ENCODE data around the gene DNAAF1. TPM values are rescaled to one million over a fixed set of nuclear protein-coding genes. Genes with fewer than 3 reads are reported as not detected.

Gene DNAAF1
- total and polyA plus RNA-seq, 2 of the 8 experiments (the other 6 are each of a cell fraction or from before 2014, with no cell fraction given) = 0.09 to 0.15 TPM

GRCh38 chr16:84165746-84166145 is 20.6 kb downstream of the DNAAF1 start:
- H2BK120ac ChIP-seq (replicated peaks; ENCODE audit: low read depth, low read length) = no peak overlapping the region
- TF ChIP-seq KDM5A (IDR thresholded peaks at IDR 0.05; ENCODE audit: low read length) = no peak
- TF ChIP-seq USF2 (IDR thresholded peaks at IDR 0.05; ENCODE audit: low read length) = no peak
- no peak for TF ChIP-seq GTF2F1 (IDR thresholded peaks at IDR 0.05; ENCODE audit: borderline replicate concordance, low read depth, low read length)
- no peak for TF ChIP-seq CREB1 (IDR thresholded peaks at IDR 0.05)
- TF ChIP-seq SP2 (IDR thresholded peaks at IDR 0.05; ENCODE audit: low read length) = no peak
- TF ChIP-seq POLR2A (IDR thresholded peaks at IDR 0.05; ENCODE audit: control extremely low read depth in 1 of 2, low read depth in 2 of 2, low read length in 2 of 2) = no peak
- no peak for TF ChIP-seq RNF2 (IDR thresholded peaks at IDR 0.05; ENCODE audit: borderline replicate concordance, low read depth, low read length, missing control alignments, poor library complexity, severe bottlenecking)

More at GRCh38 chr16:84165746-84166145, 20.6 kb downstream of the DNAAF1 start:
- H4K20me1 ChIP-seq (replicated peaks in 1 of 2; ENCODE audit: control insufficient read depth in 1 of 2, insufficient read depth in 2 of 2, low read length in 2 of 2) = no peaks in the 10 kb centered on the region
- H2BK5ac ChIP-seq (ENCODE audit: low read depth, low read length) = no peak overlapping the region
- no peak overlapping the region for H4K5ac ChIP-seq (ENCODE audit: insufficient read length, low read depth, low read length)
- 82% methylated on average over 7 of the region's 7 CpGs; no CpG with 5 or more reads in 1 of the 2 experiments for WGBS, 2 experiments (ENCODE audit: extremely low coverage in 1 of 2, insufficient coverage in 1 of 2, insufficient read length in 1 of 2, insufficient replicate concordance in 2 of 2, low coverage in 1 of 2, low lambda C conversion rate in 2 of 2, missing lambda C conversion rate in 1 of 2)
- no peak overlapping the region for H3K14ac ChIP-seq (ENCODE audit: insufficient read length)
- no peak for FAIRE-seq
- no peaks in the 10 kb centered on the region for H3K36me3 ChIP-seq (ENCODE audit: control insufficient read depth in 2 of 4, insufficient read depth in 4 of 4, low read length in 3 of 4)
- peaks cover 2% of the 10 kb centered on the region; the same call in 1 of the 2 replicates for H3K23me2 ChIP-seq (ENCODE audit: low read depth, low read length)
- no peaks in the 10 kb centered on the region for H3K79me1 ChIP-seq (ENCODE audit: low read depth, low read length)
- no peaks in the 10 kb centered on the region for H3K4me1 ChIP-seq (replicated peaks in 1 of 4; ENCODE audit: control insufficient read depth in 3 of 4, insufficient read depth in 4 of 4, low read length in 3 of 4)
- H3K18ac ChIP-seq (ENCODE audit: extremely low read depth, low read length) = no peak overlapping the region
- no peak overlapping the region for H3K9ac ChIP-seq (replicated peaks in 1 of 4; ENCODE audit: extremely low read depth in 1 of 4, low read depth in 3 of 4, low read length in 3 of 4)
- no peak overlapping the region for H3K4ac ChIP-seq (replicated peaks; ENCODE audit: insufficient read length, low read depth, low read length)
- POLR2A ChIA-PET (ENCODE audit: partially characterized antibody) = interaction anchor here (5.4 kb wide), 1 partner anchor 12 kb away, joined by 35 read pairs; no protein-coding TSS in a partner anchor
- H4K8ac ChIP-seq (ENCODE audit: extremely low read depth, insufficient read depth, low read length) = no peak overlapping the region
- no peak overlapping the region for H3K56ac ChIP-seq (replicated peaks; ENCODE audit: insufficient read length, low read depth, low read length)
- H2AK5ac ChIP-seq (ENCODE audit: low read depth, low read length) = no peak overlapping the region
- DNase-seq (ENCODE audit: low read depth in 1 of 2, low spot score in 2 of 2) = no peak
- no peak overlapping the region for H3K27ac ChIP-seq (ENCODE audit: low read depth, low read length)
- H3K27me3 ChIP-seq (replicated peaks in 1 of 4; ENCODE audit: control insufficient read depth in 3 of 4, extremely low read depth in 1 of 4, insufficient read depth in 3 of 4, low read length in 3 of 4) = no peaks in the 10 kb centered on the region; a peak in 1 of 7 replicates
- no peaks in the 10 kb centered on the region for H3K9me3 ChIP-seq (ENCODE audit: insufficient read depth in 2 of 2, low read depth in 1 of 2, low read length in 1 of 2)
- CTCF ChIA-PET (ENCODE audit: partially characterized antibody) = interaction anchor here (0.5 to 3.6 kb wide), 5 partner anchors 11 to 447 kb away, joined by 3 to 25 read pairs (median 6); partner anchors contain the start of genes MBTPS1 and TAF1C
- no peak overlapping the region for H2AFZ ChIP-seq (ENCODE audit: low read length)
- H2BK20ac ChIP-seq (ENCODE audit: low read length) = no peak overlapping the region
- no peak overlapping the region for H3K23ac ChIP-seq (ENCODE audit: insufficient read length)
- H2BK15ac ChIP-seq (ENCODE audit: low read length) = no peak overlapping the region
- H2BK12ac ChIP-seq (ENCODE audit: low read depth, low read length) = no peak overlapping the region
- no peaks in the 10 kb centered on the region for H3K79me2 ChIP-seq (ENCODE audit: control insufficient read depth in 1 of 2, insufficient read depth in 2 of 2, low read length in 2 of 2)
- no peak overlapping the region for H4K91ac ChIP-seq (replicated peaks; ENCODE audit: insufficient read length, low read length)
- no peak overlapping the region for H3K4me2 ChIP-seq (ENCODE audit: insufficient read depth in 1 of 2, low read depth in 2 of 2, low read length in 2 of 2)
- H3K4me3 ChIP-seq (ENCODE audit: extremely low read depth in 1 of 4, insufficient read depth in 2 of 4, low read depth in 3 of 4, low read length in 4 of 4) = no peak overlapping the region

Measured in H1 (cell line).